Muscle layer of duodenum (tissue), 2 donors: ENCODE results near the gene RPS3.
A peak's percentile ranks its signal among the peaks of the same experiment; 100 is the strongest.
"Not testable (repeated sequence)": the region's sequence is repeated elsewhere in the genome, so short reads cannot be mapped to it uniquely, and the experiment has no call there.

Experiments used
- H3K27ac ChIP-seq: one replicate; pipeline ENCODE4 v1.7.0; 2013; ENCODE audit warnings: mild to moderate bottlenecking, low read length
- H3K27me3 ChIP-seq: one replicate; pipeline ENCODE4 v1.7.0; 2013; ENCODE audit warnings: low read depth, mild to moderate bottlenecking, control low read depth, low read length
- H3K36me3 ChIP-seq, 2 donors: one replicate each; pipeline ENCODE4 v1.7.0; 2013; ENCODE audit warnings: low read length in 2 of 2, control low read depth in 1 of 2, mild to moderate bottlenecking in 1 of 2; ENCODE audit not compliant: insufficient read depth in 2 of 2, control insufficient read depth in 1 of 2
- H3K4me1 ChIP-seq, 2 donors: one replicate each; pipeline ENCODE4 v1.7.0; 2013; ENCODE audit warnings: low read length in 2 of 2, mild to moderate bottlenecking in 2 of 2, control low read depth in 1 of 2, moderate library complexity in 1 of 2; ENCODE audit not compliant: insufficient read depth in 2 of 2, control insufficient read depth in 1 of 2
- H3K4me3 ChIP-seq, 2 donors: one replicate each; pipeline ENCODE4 v1.7.0; 2013; ENCODE audit warnings: low read length in 2 of 2, low read depth in 1 of 2, mild to moderate bottlenecking in 1 of 2
- H3K9me3 ChIP-seq, 2 donors: one replicate each; pipeline ENCODE4 v1.7.0; 2013; ENCODE audit warnings: low read length in 2 of 2, control low read depth in 1 of 2, mild to moderate bottlenecking in 1 of 2; ENCODE audit not compliant: control insufficient read depth in 1 of 2
- donor health status: healthy.

RPS3 gene

DNA sequence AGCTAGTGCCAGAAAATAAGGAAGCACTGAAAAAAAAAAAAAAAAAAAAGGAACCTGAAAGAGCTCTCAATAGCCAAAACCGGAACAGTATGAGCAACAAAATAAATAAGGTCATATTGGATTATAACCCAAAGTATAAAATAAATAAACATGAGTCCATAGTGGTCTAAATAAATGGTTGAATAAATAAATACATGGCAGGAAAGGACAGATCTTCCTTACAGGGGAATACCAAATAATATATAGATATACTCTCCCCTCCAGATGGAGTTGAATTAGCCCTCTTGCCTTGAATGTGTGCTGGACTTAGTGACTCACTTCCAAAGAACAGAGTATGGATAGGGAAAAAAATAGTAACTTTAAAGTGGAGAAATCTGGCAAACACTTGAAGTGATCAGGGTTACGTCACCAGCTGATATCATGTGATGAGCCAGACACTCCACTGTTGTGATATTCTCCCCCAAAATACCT lies 33.6 kb upstream of the RPS3 start:
- Histone ChIP-seq H3K4me3 (no peak overlapping the region), H3K27ac (peak overlapping the region; percentile 31), H3K27me3 (no peaks in the 10 kb centered on the region), H3K4me1 (no peaks in the 10 kb centered on the region), H3K36me3 (no peaks in the 10 kb centered on the region), H3K9me3 (no peaks in the 10 kb centered on the region)

DNA sequence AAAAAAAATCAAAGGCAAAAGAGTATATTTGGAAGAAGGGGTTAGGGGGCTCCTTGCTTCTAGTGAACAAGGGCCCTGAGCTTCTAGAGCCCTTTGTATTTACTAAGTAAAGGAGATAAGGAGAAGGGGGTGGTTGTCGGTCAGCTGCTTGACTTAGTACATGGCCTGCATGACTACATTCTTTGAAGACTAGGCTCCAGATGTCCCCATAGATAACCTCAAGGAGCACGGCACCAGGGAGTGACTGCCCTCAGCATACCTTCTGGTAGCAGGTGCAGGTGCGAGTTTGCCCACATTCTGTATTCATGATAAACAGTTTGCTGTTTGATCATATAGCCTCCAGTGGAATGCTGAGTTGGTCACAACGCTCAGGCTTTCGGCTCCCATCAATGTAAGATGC lies 32.5 kb upstream of the RPS3 start:
- not testable (repeated sequence) for H3K4me3 ChIP-seq, H3K36me3 ChIP-seq, H3K27me3 ChIP-seq, H3K4me1 ChIP-seq, H3K9me3 ChIP-seq, H3K27ac ChIP-seq

DNA sequence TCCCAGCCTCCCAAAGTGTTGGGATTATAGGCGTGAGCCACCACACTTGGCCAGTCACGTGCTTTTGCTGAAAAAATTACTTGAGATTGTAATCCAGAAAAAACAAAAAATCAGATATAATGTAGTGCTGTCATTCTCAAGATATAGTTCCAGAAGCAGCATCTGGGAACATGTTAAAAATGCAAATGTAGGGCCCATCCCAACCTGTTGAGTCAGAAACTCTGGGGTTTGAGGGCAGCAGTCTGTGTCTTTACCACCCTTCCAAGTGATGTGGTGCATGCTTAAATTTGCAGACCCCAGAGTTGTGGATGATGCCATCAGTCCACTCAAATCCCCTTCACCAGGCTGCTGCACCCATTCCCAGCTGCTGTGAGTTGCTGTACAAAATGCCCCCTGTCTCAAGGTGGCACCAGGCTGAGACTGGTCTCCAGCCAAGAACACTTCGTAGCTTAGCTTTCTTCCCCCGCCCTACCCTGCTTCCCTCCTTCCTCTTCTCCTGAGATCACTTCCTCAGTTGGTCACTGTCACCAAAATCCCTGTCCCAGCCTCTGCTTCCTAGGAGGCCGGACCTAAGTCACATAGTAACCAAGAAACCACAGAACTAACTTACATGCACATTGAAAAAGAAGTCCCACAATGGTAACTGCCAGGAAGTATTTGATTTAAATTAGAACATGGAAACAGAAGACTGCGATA lies 29.6 kb upstream of the RPS3 start:
- Histone ChIP-seq H3K4me3 (no peak overlapping the region), H3K27me3 (no peaks in the 10 kb centered on the region), H3K4me1 (peaks cover 5 to 11% of the 10 kb centered on the region in 2 donors), H3K27ac (no peak overlapping the region), H3K36me3 (no peaks in the 10 kb centered on the region), H3K9me3 (no peaks in the 10 kb centered on the region)

DNA sequence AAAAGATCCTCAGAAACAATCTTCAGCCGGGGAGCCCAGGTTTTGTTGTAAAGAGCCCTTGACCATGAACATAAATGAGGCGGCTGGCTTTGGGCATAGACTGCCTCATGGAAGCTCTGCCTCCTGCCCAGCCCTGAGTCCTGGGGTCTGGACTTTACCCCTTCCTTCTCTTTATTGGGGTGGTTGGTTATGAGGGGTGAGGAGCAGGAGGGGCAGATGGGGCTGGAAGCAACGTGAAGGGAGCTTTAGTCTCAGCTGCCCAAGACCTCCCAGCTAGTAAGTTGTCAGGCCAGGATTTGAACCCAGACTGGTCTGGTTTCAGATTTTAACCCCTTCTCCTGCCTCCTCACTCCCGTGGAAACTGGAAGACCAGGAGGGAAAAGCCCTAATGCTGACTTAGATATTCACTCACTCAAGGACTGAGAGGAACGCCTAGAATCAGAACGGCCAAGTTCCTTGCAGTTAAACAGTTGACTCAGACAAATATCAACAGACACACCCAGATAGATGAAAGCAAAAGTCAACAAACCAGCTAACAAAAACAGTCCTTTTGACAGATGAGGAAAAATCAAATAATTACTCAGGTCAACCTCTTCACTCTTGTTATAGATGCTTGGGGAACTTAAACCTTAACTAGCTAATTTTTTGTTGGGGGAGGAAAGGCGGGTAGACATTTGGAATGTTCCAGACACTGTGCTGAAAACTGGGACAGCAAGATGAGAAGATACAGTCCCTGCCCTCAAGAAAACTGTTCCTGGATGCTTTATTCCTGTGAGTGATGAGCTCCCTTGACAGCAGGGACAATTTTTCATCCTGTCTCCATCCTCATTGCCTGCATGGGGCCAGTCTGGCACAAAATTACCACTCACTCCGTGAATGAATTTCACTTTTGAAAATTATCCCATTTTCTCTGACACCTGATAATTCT lies 27.1 kb upstream of the RPS3 start:
- Histone ChIP-seq H3K36me3 (no peaks in the 10 kb centered on the region), H3K27ac (peak overlapping the region; percentile 80), H3K4me1 (peaks cover 5 to 11% of the 10 kb centered on the region in 2 donors), H3K4me3 (no peak overlapping the region), H3K9me3 (no peaks in the 10 kb centered on the region), H3K27me3 (no peaks in the 10 kb centered on the region)

DNA sequence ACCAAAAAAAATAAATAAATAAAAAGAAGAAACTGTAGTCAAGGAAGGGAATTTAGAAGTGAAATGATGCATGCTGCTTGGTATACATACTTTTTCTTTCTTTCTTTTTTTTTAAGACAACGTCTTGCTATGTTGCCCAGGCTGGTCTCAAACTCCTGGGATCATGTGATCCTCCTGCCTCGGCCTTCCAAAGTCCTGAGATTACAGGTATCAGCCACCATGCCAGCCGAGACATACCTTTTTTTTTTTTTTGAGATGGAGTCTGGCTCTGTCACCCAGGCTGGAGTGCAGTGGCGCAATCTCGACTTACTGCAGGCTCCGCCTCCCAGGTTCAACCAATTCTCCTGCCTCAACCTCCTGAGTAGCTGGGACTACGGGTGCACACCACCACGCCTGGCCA lies 26.1 kb upstream of the RPS3 start:
- Histone ChIP-seq H3K36me3 (no peaks in the 10 kb centered on the region), H3K27ac (no peak overlapping the region), H3K9me3 (no peaks in the 10 kb centered on the region), H3K4me1 (peaks cover 5 to 11% of the 10 kb centered on the region in 2 donors), H3K27me3 (no peaks in the 10 kb centered on the region), H3K4me3 (no peak overlapping the region)

DNA sequence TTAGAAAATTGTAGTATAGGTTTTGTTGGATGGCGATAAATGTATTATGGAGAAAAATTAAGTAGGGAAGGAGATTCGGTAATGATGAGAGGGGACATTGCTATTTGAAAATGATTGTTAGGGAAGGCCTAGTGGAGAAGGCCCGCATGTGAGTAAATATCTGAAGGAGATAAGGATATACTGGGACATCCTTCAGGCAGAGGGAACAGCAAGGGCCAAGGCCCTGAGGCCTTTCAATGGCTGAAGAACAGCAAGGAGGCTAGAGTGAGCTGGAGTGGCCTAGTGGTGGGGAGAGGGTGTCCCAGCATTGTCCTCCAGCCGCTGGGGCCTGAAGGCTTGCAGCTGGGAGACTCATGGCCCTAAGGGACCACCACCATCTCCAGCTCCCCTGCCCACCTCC lies 24.7 kb upstream of the RPS3 start:
- Histone ChIP-seq H3K4me3 (no peak overlapping the region), H3K4me1 (peaks cover 5 to 11% of the 10 kb centered on the region in 2 donors), H3K36me3 (no peaks in the 10 kb centered on the region)

DNA sequence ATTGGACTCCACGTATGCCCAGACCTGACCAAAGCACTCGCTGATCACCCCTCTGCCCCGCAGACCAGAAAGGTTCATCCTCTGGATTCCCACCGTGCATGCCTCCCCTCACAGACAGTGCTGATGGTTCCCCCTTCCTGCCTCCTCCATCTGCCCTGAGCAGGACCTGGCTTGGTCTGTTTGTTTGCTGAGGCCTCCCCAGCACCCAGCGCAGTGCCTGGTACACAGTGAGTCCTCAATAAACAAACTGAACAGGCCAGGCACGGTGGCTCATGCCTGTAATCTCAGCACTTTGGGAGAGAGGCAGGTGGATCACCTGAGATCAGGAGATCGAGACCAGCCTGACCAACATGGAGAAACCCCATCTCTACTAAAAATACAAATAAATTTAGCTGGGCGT lies 23.7 kb upstream of the RPS3 start:
- Histone ChIP-seq H3K27ac (no peak overlapping the region), H3K36me3 (no peaks in the 10 kb centered on the region), H3K4me1 (peaks cover 7 to 15% of the 10 kb centered on the region in 2 donors), H3K9me3 (no peaks in the 10 kb centered on the region), H3K27me3 (no peaks in the 10 kb centered on the region), H3K4me3 (no peak overlapping the region)

More for the DNA sequence above, 24.7 kb upstream of the RPS3 start:
- Histone ChIP-seq H3K27ac (no peak overlapping the region), H3K9me3 (no peaks in the 10 kb centered on the region), H3K27me3 (no peaks in the 10 kb centered on the region)

DNA sequence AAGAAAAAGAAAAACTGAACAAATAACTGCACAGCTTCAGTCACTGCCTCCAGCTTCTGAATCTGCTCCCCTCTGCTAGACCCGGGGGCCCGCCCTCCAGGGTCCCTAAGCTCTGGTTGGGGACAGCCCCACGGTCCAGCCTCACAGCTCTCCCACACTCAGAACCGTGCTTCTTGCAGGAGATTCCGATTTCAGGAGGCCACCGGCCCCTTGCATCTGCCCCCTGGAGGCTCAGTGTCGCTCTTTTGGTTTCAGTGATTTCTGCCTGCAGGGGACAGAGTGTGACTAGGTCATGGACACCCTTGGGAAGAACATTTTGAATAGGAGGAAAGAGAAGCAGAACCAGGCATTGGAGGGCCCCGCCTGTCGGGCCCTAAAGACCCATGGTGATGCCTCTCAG lies 23.1 kb upstream of the RPS3 start:
- no peak overlapping the region for H3K4me3 ChIP-seq
- H3K36me3 ChIP-seq: no peaks in the 10 kb centered on the region
- H3K27me3 ChIP-seq: no peaks in the 10 kb centered on the region
- peaks cover 13 to 18% of the 10 kb centered on the region in 2 donors for H3K4me1 ChIP-seq
- no peaks in the 10 kb centered on the region for H3K9me3 ChIP-seq
- no peak overlapping the region for H3K27ac ChIP-seq

DNA sequence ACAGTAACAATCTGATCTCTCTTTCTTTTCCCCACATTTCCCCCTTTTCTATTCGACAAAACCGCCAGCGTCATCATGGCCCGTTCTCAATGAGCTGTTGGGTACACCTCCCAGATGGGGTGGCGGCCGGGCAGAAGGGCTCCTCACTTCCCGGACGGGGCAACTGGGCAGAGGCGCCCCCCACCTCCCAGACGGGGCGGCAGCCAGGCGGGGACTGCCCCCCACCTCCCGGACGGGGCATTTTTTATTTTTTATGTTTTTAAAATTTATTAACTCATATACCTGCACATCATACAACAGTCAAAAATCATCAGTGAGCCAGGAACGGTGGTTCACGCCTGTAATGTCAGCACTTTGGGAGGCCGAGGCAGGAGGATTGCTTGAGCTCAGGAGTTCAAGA lies 20.5 kb upstream of the RPS3 start:
- not testable (repeated sequence) for H3K4me3 ChIP-seq, H3K27ac ChIP-seq, H3K36me3 ChIP-seq, H3K4me1 ChIP-seq, H3K9me3 ChIP-seq, H3K27me3 ChIP-seq

DNA sequence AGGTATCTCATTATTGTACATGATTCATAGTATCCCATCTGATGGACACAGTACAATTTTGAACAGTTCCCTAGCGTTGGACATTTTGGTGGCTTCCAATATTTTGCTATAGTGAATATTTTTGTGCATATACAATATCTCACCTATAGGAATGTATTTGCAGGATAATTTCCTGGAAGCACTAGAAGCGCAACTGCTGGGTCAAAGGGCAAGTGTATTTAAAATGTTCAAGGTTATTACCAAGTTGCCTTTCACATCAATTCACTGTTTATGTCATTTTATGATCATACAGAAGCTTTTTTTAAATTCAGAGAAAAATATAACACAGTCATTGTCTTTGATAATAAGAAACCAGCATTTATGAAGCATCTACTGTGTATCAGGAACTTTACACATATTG lies 19.1 kb upstream of the RPS3 start:
- H3K36me3 ChIP-seq: no peaks in the 10 kb centered on the region
- no peaks in the 10 kb centered on the region for H3K9me3 ChIP-seq
- H3K4me1 ChIP-seq: peaks cover 7 to 9% of the 10 kb centered on the region in 2 donors
- no peak overlapping the region for H3K4me3 ChIP-seq
- H3K27me3 ChIP-seq: no peaks in the 10 kb centered on the region
- H3K27ac ChIP-seq: no peak overlapping the region

DNA sequence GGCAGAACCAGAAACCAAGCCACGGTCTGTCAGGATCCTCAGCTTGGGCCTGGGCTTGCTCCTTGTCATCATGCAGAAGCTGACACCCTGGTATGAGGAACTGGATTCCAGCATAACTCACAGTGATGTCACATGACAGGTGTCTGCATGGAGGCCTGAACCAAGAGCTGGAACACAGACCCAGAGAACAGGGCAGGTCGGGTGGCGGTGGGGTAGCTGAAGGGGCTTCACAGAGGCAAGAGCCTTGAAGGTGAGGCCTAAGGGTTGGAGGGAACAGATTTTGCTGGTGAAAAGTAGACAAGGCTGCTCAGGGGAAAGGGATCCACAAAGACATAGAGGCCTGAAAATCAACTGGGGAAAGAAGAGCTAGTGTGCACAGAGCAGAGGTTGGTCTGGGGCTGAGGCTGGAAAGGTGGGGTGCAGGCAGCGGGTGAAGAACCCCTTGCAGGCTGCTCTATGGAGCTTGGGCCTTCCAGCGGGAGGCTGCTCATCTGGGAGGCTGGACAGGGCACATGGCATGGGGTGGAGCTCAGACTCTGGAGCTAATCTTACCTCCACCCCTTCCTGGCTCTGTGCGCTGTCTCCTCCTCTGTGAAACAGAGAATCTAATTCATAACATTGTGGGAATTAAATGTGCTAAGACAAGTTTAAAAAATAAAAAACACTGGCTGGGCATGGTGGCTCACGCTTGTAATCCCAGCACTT lies 18.4 kb upstream of the RPS3 start:
- Histone ChIP-seq H3K4me3 (no peak overlapping the region), H3K9me3 (no peaks in the 10 kb centered on the region), H3K36me3 (no peaks in the 10 kb centered on the region), H3K27ac (no peak overlapping the region), H3K4me1 (peaks cover 7 to 9% of the 10 kb centered on the region in 2 donors), H3K27me3 (no peaks in the 10 kb centered on the region)
